ENCODE measurements around the gene MAP3K10.

The MAP3K10 gene

GRCh38 chr19:40210889-40211288, 19.7 kb downstream of the MAP3K10 start:
- no peak overlapping the region for H3K4me3 ChIP-seq (ENCODE audit: control insufficient read depth, low read depth, low read length)
- no peak for DNase-seq (ENCODE audit: low read depth)
- TF ChIP-seq CTCF (IDR thresholded peaks at IDR 0.05; ENCODE audit: control insufficient read depth, insufficient read depth, low read depth, low read length, missing control alignments): no peak

DNA sequence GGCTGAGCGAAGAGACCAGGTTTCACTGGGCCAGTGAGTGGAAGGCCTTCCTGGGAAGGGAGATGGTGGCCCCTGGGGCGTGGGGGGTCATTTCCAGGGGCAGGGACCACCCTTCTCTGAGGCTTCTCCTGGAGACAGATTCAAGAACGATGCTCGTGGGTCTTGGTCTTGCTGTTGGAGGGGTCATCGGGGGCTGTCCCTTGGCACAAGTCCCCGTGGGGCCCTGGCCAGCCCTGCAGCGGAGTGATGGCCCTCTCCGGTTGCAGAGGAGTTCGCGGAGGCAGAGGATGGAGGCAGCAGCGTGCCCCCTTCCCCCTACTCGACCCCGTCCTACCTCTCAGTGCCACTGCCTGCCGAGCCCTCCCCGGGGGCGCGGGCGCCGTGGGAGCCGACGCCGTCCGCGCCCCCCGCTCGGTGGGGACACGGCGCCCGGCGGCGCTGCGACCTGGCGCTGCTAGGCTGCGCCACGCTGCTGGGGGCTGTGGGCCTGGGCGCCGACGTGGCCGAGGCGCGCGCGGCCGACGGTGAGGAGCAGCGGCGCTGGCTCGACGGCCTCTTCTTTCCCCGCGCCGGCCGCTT, 22.1 kb downstream of the MAP3K10 start:
- H3K4me3 ChIP-seq (ENCODE audit: control insufficient read depth, low read depth, low read length): no peak overlapping the region
- TF ChIP-seq CTCF (IDR thresholded peaks at IDR 0.05; ENCODE audit: control insufficient read depth, insufficient read depth, low read depth, low read length, missing control alignments): no peak
- DNase-seq (ENCODE audit: low read depth): no peak

DNA sequence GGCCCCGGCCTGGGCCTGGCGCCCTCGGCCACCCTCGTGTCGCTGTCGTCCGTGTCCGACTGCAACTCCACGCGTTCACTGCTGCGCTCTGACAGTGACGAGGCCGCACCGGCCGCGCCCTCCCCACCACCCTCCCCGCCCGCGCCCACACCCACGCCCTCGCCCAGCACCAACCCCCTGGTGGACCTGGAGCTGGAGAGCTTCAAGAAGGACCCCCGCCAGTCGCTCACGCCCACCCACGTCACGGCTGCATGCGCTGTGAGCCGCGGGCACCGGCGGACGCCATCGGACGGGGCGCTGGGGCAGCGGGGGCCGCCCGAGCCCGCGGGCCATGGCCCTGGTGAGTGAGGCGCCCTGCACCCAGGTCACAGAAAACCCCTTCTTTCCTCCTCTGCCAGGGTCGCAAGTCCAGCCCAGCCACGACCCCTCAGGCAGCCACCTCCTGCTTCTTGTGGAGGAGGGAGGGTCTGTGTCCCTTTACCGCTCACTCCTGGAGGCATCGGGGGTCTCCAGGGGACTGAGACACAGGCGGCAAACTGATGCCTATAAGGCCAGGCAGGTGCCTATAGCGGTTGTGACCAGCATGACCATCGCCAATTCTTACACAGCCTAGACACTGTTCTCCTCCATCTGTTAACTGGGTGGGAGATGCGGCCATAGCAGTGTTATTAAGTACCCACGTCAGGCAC, 22.8 kb downstream of the MAP3K10 start:
- no peak for TF ChIP-seq CTCF (IDR thresholded peaks at IDR 0.05; ENCODE audit: control insufficient read depth, insufficient read depth, low read depth, low read length, missing control alignments)
- DNase-seq (ENCODE audit: low read depth): no peak
- H3K4me3 ChIP-seq (ENCODE audit: control insufficient read depth, low read depth, low read length): no peak overlapping the region

DNA sequence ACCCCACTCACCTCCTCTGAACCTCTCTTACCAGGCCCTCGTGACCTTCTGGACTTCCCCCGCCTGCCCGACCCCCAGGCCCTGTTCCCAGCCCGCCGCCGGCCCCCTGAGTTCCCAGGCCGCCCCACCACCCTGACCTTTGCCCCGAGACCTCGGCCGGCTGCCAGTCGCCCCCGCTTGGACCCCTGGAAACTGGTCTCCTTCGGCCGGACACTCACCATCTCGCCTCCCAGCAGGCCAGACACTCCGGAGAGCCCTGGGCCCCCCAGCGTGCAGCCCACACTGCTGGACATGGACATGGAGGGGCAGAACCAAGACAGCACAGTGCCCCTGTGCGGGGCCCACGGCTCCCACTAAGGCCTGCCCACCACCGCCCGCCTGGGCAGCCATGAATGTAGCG, 23.7 kb downstream of the MAP3K10 start:
- H3K4me3 ChIP-seq (ENCODE audit: control insufficient read depth, low read depth, low read length): no peak overlapping the region
- no peak for DNase-seq (ENCODE audit: low read depth)
- TF ChIP-seq CTCF (IDR thresholded peaks at IDR 0.05; ENCODE audit: control insufficient read depth, insufficient read depth, low read depth, low read length, missing control alignments): no peak

DNA sequence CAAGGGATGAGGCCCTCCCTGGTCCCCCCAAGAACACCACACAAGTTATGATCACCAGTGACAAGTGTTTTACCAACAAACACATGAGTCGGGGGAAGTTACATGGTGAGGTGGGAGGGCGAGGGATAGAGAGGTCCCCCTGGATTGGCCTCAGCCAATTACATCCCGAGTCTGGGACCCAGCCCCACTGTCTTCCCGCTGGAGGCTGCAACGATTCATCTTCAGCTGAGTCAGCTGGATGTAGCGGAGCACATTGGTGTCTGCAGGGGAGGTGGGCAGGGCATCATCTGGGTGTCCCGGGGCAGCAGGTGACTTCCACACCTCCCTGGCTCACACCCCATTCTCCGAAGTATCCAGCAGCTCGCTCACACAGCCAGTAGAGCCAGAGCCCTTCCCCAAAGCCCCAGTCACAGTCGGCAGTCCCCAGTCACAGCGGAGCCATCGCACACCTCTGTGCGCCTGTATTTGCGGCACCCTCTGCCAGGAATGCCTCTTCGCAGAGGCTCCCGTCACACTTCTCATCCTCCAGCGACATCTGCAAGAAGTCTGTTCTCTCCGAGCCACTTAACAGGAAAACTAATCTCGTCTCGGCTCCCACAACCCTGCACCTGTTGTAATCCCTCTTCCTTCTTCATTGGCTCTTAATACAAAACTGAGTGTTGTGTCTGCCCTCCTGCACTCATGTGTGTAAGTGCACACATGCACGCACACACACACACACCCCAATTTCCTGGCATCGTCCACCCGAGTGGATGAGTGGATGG, 25.0 kb downstream of the MAP3K10 start:
- TF ChIP-seq CTCF (IDR thresholded peaks at IDR 0.05; ENCODE audit: control insufficient read depth, insufficient read depth, low read depth, low read length, missing control alignments): no peak
- H3K4me3 ChIP-seq (ENCODE audit: control insufficient read depth, low read depth, low read length): no peak overlapping the region
- DNase-seq (ENCODE audit: low read depth): no peak

DNA sequence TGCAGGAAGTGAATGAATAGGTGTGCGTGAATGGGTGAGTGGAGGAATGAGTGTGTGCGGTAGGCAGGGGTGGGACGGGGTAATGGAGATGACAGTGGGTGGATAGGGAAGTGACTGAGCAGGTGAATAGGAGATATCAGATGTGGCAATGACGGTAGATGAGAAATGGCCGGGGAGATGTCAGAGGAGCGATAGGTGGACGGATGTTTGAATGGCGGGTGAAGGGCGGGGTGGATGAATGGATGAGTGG, 25.5 kb downstream of the MAP3K10 start:
- no peak for DNase-seq (ENCODE audit: low read depth)
- H3K4me3 ChIP-seq (ENCODE audit: control insufficient read depth, low read depth, low read length): no peak overlapping the region
- TF ChIP-seq CTCF (IDR thresholded peaks at IDR 0.05; ENCODE audit: control insufficient read depth, insufficient read depth, low read depth, low read length, missing control alignments): no peak
